ENCODE measurements around the gene BLID. TPM values are rescaled to one million over a fixed set of nuclear protein-coding genes. Genes with fewer than 3 reads are reported as not detected.

The BLID gene
- polyA plus RNA-seq, 1 donor (not counting 4 experiments of a cell fraction or from before 2014, with no cell fraction given): 0.18 TPM

- H3K79me2 ChIP-seq (ENCODE audit: control insufficient read depth, insufficient read depth, low read length): peaks cover 24% of the 10 kb centered on the region
- H3K4me2 ChIP-seq (ENCODE audit: control insufficient read depth, extremely low read depth, insufficient read depth, low read depth, low read length): no peak overlapping the region
- H3K9ac ChIP-seq (ENCODE audit: control insufficient read depth, extremely low read depth, insufficient read depth, low read length): no peak overlapping the region
- FAIRE-seq (no peak), DNase-seq (ENCODE audit: low read depth, low spot score) (no peak)
- H3K27ac ChIP-seq (ENCODE audit: control insufficient read depth, insufficient read depth, low read length): no peak overlapping the region
- peaks cover 4% of the 10 kb centered on the region for H3K4me1 ChIP-seq (ENCODE audit: control insufficient read depth, extremely low read depth, insufficient read depth, low read length)
- dilution Hi-C loops (cut with MboI; ENCODE audit: extremely low pct_ligation_motif_present, low sequenced_read_pairs): no loop called here
- H2AFZ ChIP-seq (ENCODE audit: control insufficient read depth, low read length): no peak overlapping the region
- H3K4me3 ChIP-seq (ENCODE audit: control insufficient read depth in 2 of 3, extremely low read depth in 1 of 3, insufficient read depth in 2 of 3, low read depth in 1 of 3, low read length in 3 of 3): no peak overlapping the region
- TF ChIP-seq, protein P1, sequence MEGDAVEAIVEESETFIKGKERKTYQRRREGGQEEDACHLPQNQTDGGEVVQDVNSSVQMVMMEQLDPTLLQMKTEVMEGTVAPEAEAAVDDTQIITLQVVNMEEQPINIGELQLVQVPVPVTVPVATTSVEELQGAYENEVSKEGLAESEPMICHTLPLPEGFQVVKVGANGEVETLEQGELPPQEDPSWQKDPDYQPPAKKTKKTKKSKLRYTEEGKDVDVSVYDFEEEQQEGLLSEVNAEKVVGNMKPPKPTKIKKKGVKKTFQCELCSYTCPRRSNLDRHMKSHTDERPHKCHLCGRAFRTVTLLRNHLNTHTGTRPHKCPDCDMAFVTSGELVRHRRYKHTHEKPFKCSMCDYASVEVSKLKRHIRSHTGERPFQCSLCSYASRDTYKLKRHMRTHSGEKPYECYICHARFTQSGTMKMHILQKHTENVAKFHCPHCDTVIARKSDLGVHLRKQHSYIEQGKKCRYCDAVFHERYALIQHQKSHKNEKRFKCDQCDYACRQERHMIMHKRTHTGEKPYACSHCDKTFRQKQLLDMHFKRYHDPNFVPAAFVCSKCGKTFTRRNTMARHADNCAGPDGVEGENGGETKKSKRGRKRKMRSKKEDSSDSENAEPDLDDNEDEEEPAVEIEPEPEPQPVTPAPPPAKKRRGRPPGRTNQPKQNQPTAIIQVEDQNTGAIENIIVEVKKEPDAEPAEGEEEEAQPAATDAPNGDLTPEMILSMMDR (optimal IDR thresholded peaks at IDR 0.05 in 1 of 3, IDR thresholded peaks at IDR 0.05 in 1 of 3, conservative IDR thresholded peaks at IDR 0.05 in 1 of 3; ENCODE audit: extremely low read depth in 1 of 3, insufficient read depth in 2 of 3, low read length in 3 of 3): no peak
- no peaks in the 10 kb centered on the region for H3K9me3 ChIP-seq (ENCODE audit: control insufficient read depth, low read depth, low read length)
- peaks cover 0 to 2% of the 10 kb centered on the region in 2 experiments for H3K36me3 ChIP-seq (ENCODE audit: control insufficient read depth in 2 of 2, extremely low read depth in 1 of 2, insufficient read depth in 2 of 2, low read length in 2 of 2)
- H3K9me1 ChIP-seq (ENCODE audit: control insufficient read depth, extremely low read depth, insufficient read depth, low read length): no peaks in the 10 kb centered on the region
- no peaks in the 10 kb centered on the region for H3K27me3 ChIP-seq (ENCODE audit: control insufficient read depth, extremely low read depth, insufficient read depth, low read length)
- H4K20me1 ChIP-seq (ENCODE audit: control insufficient read depth, extremely low read depth, insufficient read depth, low read length): no peaks in the 10 kb centered on the region
Measured at GRCh38 chr11:122128146-122128545, 12.1 kb upstream of the BLID start.

DNA sequence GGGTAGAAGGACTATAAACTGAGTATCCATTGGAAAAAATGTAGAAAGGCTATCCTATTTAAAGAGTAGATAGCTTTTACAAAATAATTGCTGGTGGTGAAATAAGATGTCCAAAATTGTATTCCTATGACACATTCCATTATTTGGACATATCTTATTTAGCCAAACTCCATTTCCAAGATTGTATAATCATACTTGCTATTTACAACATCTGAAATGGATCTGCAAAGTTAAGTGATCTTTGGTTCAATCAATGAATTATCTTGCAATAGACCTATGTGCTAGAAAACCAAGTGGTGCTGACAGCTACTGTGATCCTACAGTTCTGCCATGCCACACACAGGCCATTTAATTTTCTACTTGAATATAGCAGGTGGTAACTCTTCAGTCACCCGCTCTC lies 11.0 kb upstream of the BLID start:
- H4K20me1 ChIP-seq (ENCODE audit: control insufficient read depth, extremely low read depth, insufficient read depth, low read length): no peaks in the 10 kb centered on the region
- no peak for FAIRE-seq
- peaks cover 17% of the 10 kb centered on the region for H3K79me2 ChIP-seq (ENCODE audit: control insufficient read depth, insufficient read depth, low read length)
- peaks cover 4% of the 10 kb centered on the region for H3K4me1 ChIP-seq (ENCODE audit: control insufficient read depth, extremely low read depth, insufficient read depth, low read length)
- H3K4me2 ChIP-seq (ENCODE audit: control insufficient read depth, extremely low read depth, insufficient read depth, low read depth, low read length): no peak overlapping the region
- no peak overlapping the region for H2AFZ ChIP-seq (ENCODE audit: control insufficient read depth, low read length)
- dilution Hi-C loops (cut with MboI; ENCODE audit: extremely low pct_ligation_motif_present, low sequenced_read_pairs): no loop called here
- H3K36me3 ChIP-seq (ENCODE audit: control insufficient read depth in 2 of 2, extremely low read depth in 1 of 2, insufficient read depth in 2 of 2, low read length in 2 of 2): peaks cover 2 to 3% of the 10 kb centered on the region in 2 experiments
- H3K9me3 ChIP-seq (ENCODE audit: control insufficient read depth, low read depth, low read length): no peaks in the 10 kb centered on the region
- no peak overlapping the region for H3K4me3 ChIP-seq (ENCODE audit: control insufficient read depth in 2 of 3, extremely low read depth in 1 of 3, insufficient read depth in 2 of 3, low read depth in 1 of 3, low read length in 3 of 3)
- no peak for DNase-seq (ENCODE audit: low read depth, low spot score)
- no peaks in the 10 kb centered on the region for H3K27me3 ChIP-seq (ENCODE audit: control insufficient read depth, extremely low read depth, insufficient read depth, low read length)
- no peak overlapping the region for H3K27ac ChIP-seq (ENCODE audit: control insufficient read depth, insufficient read depth, low read length)
- no peak for TF ChIP-seq EZH2 (IDR thresholded peaks at IDR 0.05; ENCODE audit: low read length)
- TF ChIP-seq, protein P1 (optimal IDR thresholded peaks at IDR 0.05 in 1 of 3, IDR thresholded peaks at IDR 0.05 in 1 of 3, conservative IDR thresholded peaks at IDR 0.05 in 1 of 3; ENCODE audit: extremely low read depth in 1 of 3, insufficient read depth in 2 of 3, low read length in 3 of 3): no peak
- H3K9me1 ChIP-seq (ENCODE audit: control insufficient read depth, extremely low read depth, insufficient read depth, low read length): no peaks in the 10 kb centered on the region
- H3K9ac ChIP-seq (ENCODE audit: control insufficient read depth, extremely low read depth, insufficient read depth, low read length): no peak overlapping the region

All from keratinocyte (primary cell).